Stimulated activated CD8-positive, alpha-beta memory T cell treated with anti-CD3 and anti-CD28 coated beads, Interleukin-4, amount 100 ng/mL, for 24 hours (primary cell): ENCODE measurements around the gene HTT.

Experiments used
- DNase-seq: peaks from one replicate; pipeline ENCODE4 v3.0.0-alpha.2; 2020; ENCODE audit warnings: low read depth

Gene HTT

GRCh38 chr4:3234171-3235029 lies 159.9 kb downstream of the HTT start:
- no peak for DNase-seq

GRCh38 chr4:3235030-3235345 lies 160.5 kb downstream of the HTT start:
- DNase-seq = no peak

GRCh38 chr4:3235581-3235980 lies 161.1 kb downstream of the HTT start:
- DNase-seq = no peak

- DNase-seq = no peak
Observed at GRCh38 chr4:3236326-3236878, 161.9 kb downstream of the HTT start.

GRCh38 chr4:3237266-3237665 lies 162.8 kb downstream of the HTT start:
- DNase-seq = no peak

- DNase-seq = no peak
Observed at GRCh38 chr4:3237712-3238560, 163.5 kb downstream of the HTT start.

- DNase-seq = no peak
Observed at GRCh38 chr4:3238721-3239120, 164.2 kb downstream of the HTT start.

GRCh38 chr4:3239303-3239702 lies 164.8 kb downstream of the HTT start:
- DNase-seq = no peak

- no peak for DNase-seq
Observed at GRCh38 chr4:3239998-3240920, 165.8 kb downstream of the HTT start.

GRCh38 chr4:3240936-3241522 lies 166.5 kb downstream of the HTT start:
- no peak for DNase-seq

- DNase-seq = no peak
Observed at GRCh38 chr4:3241898-3242524, 167.5 kb downstream of the HTT start.

GRCh38 chr4:3243136-3243780 lies 168.8 kb downstream of the HTT start:
- DNase-seq = no peak

- DNase-seq = no peak
Observed at GRCh38 chr4:3244002-3244401, 169.5 kb downstream of the HTT start.

- no peak for DNase-seq
Observed at GRCh38 chr4:3244747-3245146, 170.3 kb downstream of the HTT start.

- DNase-seq = no peak
Observed at GRCh38 chr4:3245676-3246075, 171.2 kb downstream of the HTT start.

GRCh38 chr4:3246458-3247398 lies 172.2 kb downstream of the HTT start:
- DNase-seq = no peak

GRCh38 chr4:3247399-3248177 lies 173.1 kb downstream of the HTT start:
- DNase-seq = no peak

GRCh38 chr4:3248178-3248480 lies 173.6 kb downstream of the HTT start:
- no peak for DNase-seq
